Measurements from ENCODE around the gene CDH16. TPM values are rescaled to one million over a fixed set of nuclear protein-coding genes. Genes with fewer than 3 reads are reported as not detected.

The CDH16 gene
- total RNA-seq, 1 donor from 2014 or later, result not detected

GRCh38 chr16:66906916-66907836 lies 11.5 kb downstream of the CDH16 start:
- no peak overlapping the region for H2AFZ ChIP-seq (ENCODE audit: low read depth, low read length)
- no peaks in the 10 kb centered on the region for H3K36me3 ChIP-seq (ENCODE audit: insufficient read depth, low read length)
- Mint-ChIP-seq H3K27ac (ENCODE audit: unreplicated experiment) (no peak overlapping the region), H3K4me1 (ENCODE audit: low read depth, unreplicated experiment) (peaks cover 13% of the 10 kb centered on the region), H3K9me3 (ENCODE audit: unreplicated experiment) (peaks cover 6% of the 10 kb centered on the region), H3K27me3 (ENCODE audit: low read depth, unreplicated experiment) (peaks cover 35% of the 10 kb centered on the region), H3K4me3 (ENCODE audit: unreplicated experiment) (no peak overlapping the region), H3K36me3 (ENCODE audit: low read depth, unreplicated experiment) (peaks cover 4% of the 10 kb centered on the region)
- no peak overlapping the region for H3K9ac ChIP-seq (ENCODE audit: low read length)
- FAIRE-seq (no peak), DNase-seq (ENCODE audit: low read depth) (no peak)
- no peak overlapping the region for H3K27ac ChIP-seq (ENCODE audit: low read depth, low read length)
- H3K27me3 ChIP-seq (ENCODE audit: insufficient read depth, low read length), result peaks cover 11% of the 10 kb centered on the region
- H3K4me1 ChIP-seq (ENCODE audit: insufficient read depth, low read length), result no peaks in the 10 kb centered on the region
- no peak overlapping the region for H3K4me2 ChIP-seq (ENCODE audit: low read length)
- no peak overlapping the region for H3K4me3 ChIP-seq (ENCODE audit: insufficient read depth, low read depth, low read length)
- no peaks in the 10 kb centered on the region for H3K9me3 ChIP-seq (ENCODE audit: insufficient read depth, low read depth, low read length)
- TF ChIP-seq CTCF (IDR thresholded peaks at IDR 0.05; ENCODE audit: insufficient read depth, low read depth, low read length), result no peak
- no peak for TF ChIP-seq EZH2 (IDR thresholded peaks at IDR 0.05; ENCODE audit: insufficient read depth, low read length)
- no peaks in the 10 kb centered on the region for H3K79me2 ChIP-seq (ENCODE audit: insufficient read depth, low read length)
- H4K20me1 ChIP-seq (ENCODE audit: insufficient read depth, low read length), result no peaks in the 10 kb centered on the region

- DNase-seq (ENCODE audit: low read depth) (no peak), FAIRE-seq (no peak)
- no peaks in the 10 kb centered on the region for H3K36me3 ChIP-seq (ENCODE audit: insufficient read depth, low read length)
- H3K9me3 ChIP-seq (ENCODE audit: insufficient read depth, low read depth, low read length), result no peaks in the 10 kb centered on the region
- no peak overlapping the region for H3K4me3 ChIP-seq (ENCODE audit: insufficient read depth, low read depth, low read length)
- no peaks in the 10 kb centered on the region for H4K20me1 ChIP-seq (ENCODE audit: insufficient read depth, low read length)
- H2AFZ ChIP-seq (ENCODE audit: low read depth, low read length), result no peak overlapping the region
- Mint-ChIP-seq H3K4me1 (ENCODE audit: low read depth, unreplicated experiment) (peaks cover 16% of the 10 kb centered on the region), H3K27me3 (ENCODE audit: low read depth, unreplicated experiment) (peaks cover 33% of the 10 kb centered on the region), H3K27ac (ENCODE audit: unreplicated experiment) (no peak overlapping the region), H3K4me3 (ENCODE audit: unreplicated experiment) (no peak overlapping the region), H3K36me3 (ENCODE audit: low read depth, unreplicated experiment) (peaks cover 4% of the 10 kb centered on the region), H3K9me3 (ENCODE audit: unreplicated experiment) (peaks cover 6% of the 10 kb centered on the region)
- TF ChIP-seq CTCF (IDR thresholded peaks at IDR 0.05; ENCODE audit: insufficient read depth, low read depth, low read length) (no peak), EZH2 (IDR thresholded peaks at IDR 0.05; ENCODE audit: insufficient read depth, low read length) (no peak)
- H3K27me3 ChIP-seq (ENCODE audit: insufficient read depth, low read length), result peaks cover 11% of the 10 kb centered on the region
- H3K79me2 ChIP-seq (ENCODE audit: insufficient read depth, low read length), result no peaks in the 10 kb centered on the region
- no peak overlapping the region for H3K27ac ChIP-seq (ENCODE audit: low read depth, low read length)
- H3K4me2 ChIP-seq (ENCODE audit: low read length), result no peak overlapping the region
- no peaks in the 10 kb centered on the region for H3K4me1 ChIP-seq (ENCODE audit: insufficient read depth, low read length)
- H3K9ac ChIP-seq (ENCODE audit: low read length), result no peak overlapping the region
These were observed 12.8 kb downstream of the CDH16 start for GRCh38 chr16:66905633-66906539.
